Liver (tissue), 3 donors: ENCODE results near the gene COL11A2.

ENCODE experiments used
- EGR1 ChIP-seq, 2 donors: IDR thresholded peaks; 2 replicates each; pipeline ENCODE4 v1.6.1; 2016 to 2018; ENCODE audit warnings: antibody characterized with exemption in 2 of 2, low read depth in 2 of 2
- GABPA ChIP-seq, 2 donors: IDR thresholded peaks in 1 of 2; conservative IDR thresholded peaks in 1 of 2; 2 replicates each; pipeline ENCODE4 v1.6.1; 2016; ENCODE audit warnings: antibody characterized with exemption in 2 of 2, mild to moderate bottlenecking in 1 of 2, moderate library complexity in 1 of 2
- RXRA ChIP-seq, 2 donors: IDR thresholded peaks; 2 replicates each; pipeline ENCODE4 v1.6.1; 2017 to 2018; ENCODE audit warnings: antibody characterized with exemption in 2 of 2, mild to moderate bottlenecking in 1 of 2
- TF ChIP-seq, protein P1 (sequence below): IDR thresholded peaks from 2 replicates; pipeline ENCODE4 v1.6.1; 2016; ENCODE audit warnings: antibody characterized with exemption
- TF ChIP-seq, protein P2 (sequence below): fragments of 150-350 bp; IDR thresholded peaks from 2 replicates; pipeline ENCODE4 v1.5.1; 2017; ENCODE audit warnings: improper control_type of control experiment, low read depth, low read length; ENCODE audit not compliant: missing input control
- TF ChIP-seq, protein P3 (sequence below): IDR thresholded peaks from 2 replicates; pipeline ENCODE4 v1.6.1; 2016; ENCODE audit warnings: antibody characterized with exemption
- TF ChIP-seq, protein P4 (sequence below): IDR thresholded peaks from 2 replicates; pipeline ENCODE4 v1.6.1; 2016; ENCODE audit warnings: antibody characterized with exemption, mild to moderate bottlenecking
- donor health status: healthy.
- donor health status: healthy.

DNA sequence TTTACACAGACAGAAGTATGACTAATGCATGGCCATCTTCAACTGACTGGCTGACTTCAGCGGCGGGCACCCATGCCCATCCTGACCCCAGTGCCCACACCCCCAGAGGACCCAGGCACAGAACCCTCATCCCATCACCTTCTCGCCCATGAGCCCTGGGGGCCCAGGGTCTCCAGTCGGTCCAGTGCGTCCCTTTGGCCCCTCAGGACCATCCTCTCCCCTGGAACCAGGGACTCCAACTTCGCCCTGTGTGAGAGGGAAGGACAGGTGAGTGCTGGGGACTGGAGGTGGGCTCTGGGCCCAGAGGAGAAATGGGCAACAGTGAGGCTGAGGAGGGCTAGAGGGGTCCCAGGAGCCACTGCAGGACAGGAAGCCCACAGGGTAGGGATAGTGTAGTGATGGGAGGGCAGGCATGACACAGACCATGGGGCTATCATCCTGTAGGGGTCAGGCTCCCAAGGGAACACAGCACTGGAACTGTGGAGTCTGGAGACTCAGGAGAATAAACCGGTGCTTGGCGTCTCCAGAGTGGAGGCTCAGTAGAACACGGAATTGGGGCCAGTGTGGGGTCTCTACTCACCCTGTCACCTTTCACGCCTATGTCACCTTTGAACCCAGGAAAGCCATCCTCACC is 16.7 kb downstream of the COL11A2 start:
- TF ChIP-seq, protein P1, sequence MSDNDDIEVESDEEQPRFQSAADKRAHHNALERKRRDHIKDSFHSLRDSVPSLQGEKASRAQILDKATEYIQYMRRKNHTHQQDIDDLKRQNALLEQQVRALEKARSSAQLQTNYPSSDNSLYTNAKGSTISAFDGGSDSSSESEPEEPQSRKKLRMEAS, result no peak
- TF ChIP-seq, protein P2, sequence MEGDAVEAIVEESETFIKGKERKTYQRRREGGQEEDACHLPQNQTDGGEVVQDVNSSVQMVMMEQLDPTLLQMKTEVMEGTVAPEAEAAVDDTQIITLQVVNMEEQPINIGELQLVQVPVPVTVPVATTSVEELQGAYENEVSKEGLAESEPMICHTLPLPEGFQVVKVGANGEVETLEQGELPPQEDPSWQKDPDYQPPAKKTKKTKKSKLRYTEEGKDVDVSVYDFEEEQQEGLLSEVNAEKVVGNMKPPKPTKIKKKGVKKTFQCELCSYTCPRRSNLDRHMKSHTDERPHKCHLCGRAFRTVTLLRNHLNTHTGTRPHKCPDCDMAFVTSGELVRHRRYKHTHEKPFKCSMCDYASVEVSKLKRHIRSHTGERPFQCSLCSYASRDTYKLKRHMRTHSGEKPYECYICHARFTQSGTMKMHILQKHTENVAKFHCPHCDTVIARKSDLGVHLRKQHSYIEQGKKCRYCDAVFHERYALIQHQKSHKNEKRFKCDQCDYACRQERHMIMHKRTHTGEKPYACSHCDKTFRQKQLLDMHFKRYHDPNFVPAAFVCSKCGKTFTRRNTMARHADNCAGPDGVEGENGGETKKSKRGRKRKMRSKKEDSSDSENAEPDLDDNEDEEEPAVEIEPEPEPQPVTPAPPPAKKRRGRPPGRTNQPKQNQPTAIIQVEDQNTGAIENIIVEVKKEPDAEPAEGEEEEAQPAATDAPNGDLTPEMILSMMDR, result no peak
- TF ChIP-seq, protein P3, sequence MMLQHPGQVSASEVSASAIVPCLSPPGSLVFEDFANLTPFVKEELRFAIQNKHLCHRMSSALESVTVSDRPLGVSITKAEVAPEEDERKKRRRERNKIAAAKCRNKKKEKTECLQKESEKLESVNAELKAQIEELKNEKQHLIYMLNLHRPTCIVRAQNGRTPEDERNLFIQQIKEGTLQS, result no peak
- TF ChIP-seq EGR1 (IDR thresholded peaks at IDR 0.05; ENCODE audit: low read depth in 2 of 2) (no peak), GABPA (IDR thresholded peaks at IDR 0.05 in 1 of 2, conservative IDR thresholded peaks at IDR 0.05 in 1 of 2) (no peak), RXRA (IDR thresholded peaks at IDR 0.05) (no peak)
- TF ChIP-seq, protein P4, sequence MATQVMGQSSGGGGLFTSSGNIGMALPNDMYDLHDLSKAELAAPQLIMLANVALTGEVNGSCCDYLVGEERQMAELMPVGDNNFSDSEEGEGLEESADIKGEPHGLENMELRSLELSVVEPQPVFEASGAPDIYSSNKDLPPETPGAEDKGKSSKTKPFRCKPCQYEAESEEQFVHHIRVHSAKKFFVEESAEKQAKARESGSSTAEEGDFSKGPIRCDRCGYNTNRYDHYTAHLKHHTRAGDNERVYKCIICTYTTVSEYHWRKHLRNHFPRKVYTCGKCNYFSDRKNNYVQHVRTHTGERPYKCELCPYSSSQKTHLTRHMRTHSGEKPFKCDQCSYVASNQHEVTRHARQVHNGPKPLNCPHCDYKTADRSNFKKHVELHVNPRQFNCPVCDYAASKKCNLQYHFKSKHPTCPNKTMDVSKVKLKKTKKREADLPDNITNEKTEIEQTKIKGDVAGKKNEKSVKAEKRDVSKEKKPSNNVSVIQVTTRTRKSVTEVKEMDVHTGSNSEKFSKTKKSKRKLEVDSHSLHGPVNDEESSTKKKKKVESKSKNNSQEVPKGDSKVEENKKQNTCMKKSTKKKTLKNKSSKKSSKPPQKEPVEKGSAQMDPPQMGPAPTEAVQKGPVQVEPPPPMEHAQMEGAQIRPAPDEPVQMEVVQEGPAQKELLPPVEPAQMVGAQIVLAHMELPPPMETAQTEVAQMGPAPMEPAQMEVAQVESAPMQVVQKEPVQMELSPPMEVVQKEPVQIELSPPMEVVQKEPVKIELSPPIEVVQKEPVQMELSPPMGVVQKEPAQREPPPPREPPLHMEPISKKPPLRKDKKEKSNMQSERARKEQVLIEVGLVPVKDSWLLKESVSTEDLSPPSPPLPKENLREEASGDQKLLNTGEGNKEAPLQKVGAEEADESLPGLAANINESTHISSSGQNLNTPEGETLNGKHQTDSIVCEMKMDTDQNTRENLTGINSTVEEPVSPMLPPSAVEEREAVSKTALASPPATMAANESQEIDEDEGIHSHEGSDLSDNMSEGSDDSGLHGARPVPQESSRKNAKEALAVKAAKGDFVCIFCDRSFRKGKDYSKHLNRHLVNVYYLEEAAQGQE, result no peak
